Adrenal gland (tissue), 12 donors: Measurements from ENCODE around the gene CALHM5. TPM values are rescaled to one million over a fixed set of nuclear protein-coding genes. Genes with fewer than 3 reads are reported as not detected.

Experiments used
- DNase-seq, 7 donors: peaks; one replicate each; pipeline ENCODE4 v3.0.0-alpha.2; 2019 to 2020
- H3K27ac ChIP-seq, 5 donors: fragments of 200-600 bp; sonication (generic) in 4 of 5; 1 replicate in 3 of 5; 2 replicates in 2 of 5; pipeline versions ENCODE4 v1.5.1 to v1.8.0; 2016 to 2020; ENCODE audit warnings: mild to moderate bottlenecking in 1 of 5
- H3K27me3 ChIP-seq: fragments of 200-600 bp; 2 replicates; pipeline ENCODE4 v1.8.0; 2021
- H3K36me3 ChIP-seq, 2 donors: fragments of 200-600 bp; replicated peaks in 1 of 2; 1 replicate in 1 of 2; 2 replicates in 1 of 2; pipeline versions ENCODE4 v1.5.1 to v1.8.0; 2018 to 2022
- H3K4me1 ChIP-seq, 2 donors: fragments of 200-600 bp; replicated peaks in 1 of 2; 1 replicate in 1 of 2; 2 replicates in 1 of 2; pipeline versions ENCODE4 v1.5.1 to v1.8.0; 2018 to 2021
- H3K4me3 ChIP-seq, 4 donors: fragments of 200-600 bp; sonication (generic) in 3 of 4; one replicate each; pipeline ENCODE4 v1.5.1; 2016 to 2018
- H3K9me3 ChIP-seq, 3 donors: fragments of 200-600 bp; sonication (generic) in 1 of 3; replicated peaks in 1 of 3; 1 replicate in 2 of 3; 2 replicates in 1 of 3; pipeline versions ENCODE4 v1.5.1 to v1.8.0; 2016 to 2021
- POLR2A ChIP-seq, 2 donors: fragments of 450-650 bp; IDR thresholded peaks; one replicate each; pipeline ENCODE4 v1.6.1; 2017; ENCODE audit warnings: antibody characterized with exemption in 2 of 2, mild to moderate bottlenecking in 2 of 2, moderate library complexity in 1 of 2
- WGBS, 4 donors: extraction: QIAGEN DNeasy Blood & Tissue Kit in 2 of 4; methylation state at CpG; one replicate each; pipeline versions ENCODE4 v1.1.5 to v1.1.7; 2013 to 2017; 5-methylcytosine and 5-hydroxymethylcytosine counted together
- intact Hi-C, 2 donors: fragments of 100-400 bp; cut with DNase I; formaldehyde crosslinking; loops; one replicate each; pipeline versions ENCODE4 v1.14.1 to v1.15.0; 2022 to 2023
- polyA plus RNA-seq, 3 donors: library from polyadenylated mRNA; stranded (reverse); fragments of 200-250 nt in 2 of 3; fragments of 350-450 nt in 1 of 3; fragmentation: Illumina TruSeq in 1 of 3; extraction: RNeasy Lipid Tissue Mini Kit (QIAGEN cat#74804) in 1 of 3; gene quantifications; one replicate each; pipeline ENCODE4 v1.2.3, GENCODE V29; 2013 to 2014
- total RNA-seq, 9 donors: library from RNA; depleted of rRNA in 4 of 9; stranded (reverse); fragments of >200 nt in 4 of 9; fragments of 120-200 nt in 1 of 9; fragmentation: NEBNext Ultra II Directional in 1 of 9; extraction: Animal tissue kit (Norgen Biotek cat#: 25700) in 1 of 9; gene quantifications; one replicate each; pipeline versions ENCODE4 v1.1.0 to v1.2.4, GENCODE V29; 2013 to 2023
- TF ChIP-seq, protein P1 (sequence below), 6 experiments: fragments of 450-650 bp in 4 of 6; fragments of 200-600 bp in 2 of 6; sonication (generic) in 1 of 6; IDR thresholded peaks; 1 replicate in 5 of 6; 2 replicates in 1 of 6; pipeline versions ENCODE4 v1.5.1 to v1.8.0; 2016 to 2021; ENCODE audit warnings: antibody characterized with exemption in 6 of 6, mild to moderate bottlenecking in 2 of 6, moderate library complexity in 1 of 6
- donor health status: healthy with polysubstance abuse.
- donor health status: Bipolar disorder and iron deficiency.
- donor health status: DM: yes; HTN: yes; CAD: no.
- donor health status: DM: no; HTN: no; CAD: no.
- donor health status: DM: no; HTN: no; CAD: no.
- donor health status: DM: yes; HTN: yes; CAD: no.

Gene CALHM5
- total and polyA plus RNA-seq, 12 donors, result 0.32 to 2.2 (median 0.95) TPM

DNA sequence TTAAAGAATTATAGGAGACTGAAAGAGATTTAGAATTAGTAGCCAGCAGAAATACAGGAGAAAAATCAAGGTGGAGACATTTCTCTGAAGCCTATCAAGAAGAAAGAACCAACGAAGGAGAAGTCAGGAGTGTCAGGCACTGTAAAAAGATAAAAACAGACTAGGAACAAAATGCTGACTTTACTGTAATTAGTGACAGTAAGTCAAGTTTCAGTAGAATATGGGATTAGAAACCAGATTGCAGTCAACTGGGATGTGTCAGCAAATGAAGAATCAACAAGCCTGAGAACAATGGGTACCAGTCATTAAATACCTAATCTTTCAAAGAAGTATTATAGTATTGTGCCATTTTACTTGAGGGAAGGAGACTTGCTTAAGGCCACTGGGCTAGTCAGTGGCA lies 28.7 kb upstream of the CALHM5 start:
- no peaks in the 10 kb centered on the region for H3K4me1 ChIP-seq
- WGBS, 4 donors, result 55 to 61% (median 57%) methylated on average over 1 of the region's 1 CpG
- no peak for DNase-seq
- H3K27me3 ChIP-seq, result no peaks in the 10 kb centered on the region
- intact Hi-C loops, result no loop called here
- H3K27ac ChIP-seq, result no peak overlapping the region
- no peak for TF ChIP-seq POLR2A (IDR thresholded peaks at IDR 0.05)
- TF ChIP-seq, protein P1, sequence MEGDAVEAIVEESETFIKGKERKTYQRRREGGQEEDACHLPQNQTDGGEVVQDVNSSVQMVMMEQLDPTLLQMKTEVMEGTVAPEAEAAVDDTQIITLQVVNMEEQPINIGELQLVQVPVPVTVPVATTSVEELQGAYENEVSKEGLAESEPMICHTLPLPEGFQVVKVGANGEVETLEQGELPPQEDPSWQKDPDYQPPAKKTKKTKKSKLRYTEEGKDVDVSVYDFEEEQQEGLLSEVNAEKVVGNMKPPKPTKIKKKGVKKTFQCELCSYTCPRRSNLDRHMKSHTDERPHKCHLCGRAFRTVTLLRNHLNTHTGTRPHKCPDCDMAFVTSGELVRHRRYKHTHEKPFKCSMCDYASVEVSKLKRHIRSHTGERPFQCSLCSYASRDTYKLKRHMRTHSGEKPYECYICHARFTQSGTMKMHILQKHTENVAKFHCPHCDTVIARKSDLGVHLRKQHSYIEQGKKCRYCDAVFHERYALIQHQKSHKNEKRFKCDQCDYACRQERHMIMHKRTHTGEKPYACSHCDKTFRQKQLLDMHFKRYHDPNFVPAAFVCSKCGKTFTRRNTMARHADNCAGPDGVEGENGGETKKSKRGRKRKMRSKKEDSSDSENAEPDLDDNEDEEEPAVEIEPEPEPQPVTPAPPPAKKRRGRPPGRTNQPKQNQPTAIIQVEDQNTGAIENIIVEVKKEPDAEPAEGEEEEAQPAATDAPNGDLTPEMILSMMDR (IDR thresholded peaks at IDR 0.05), result no peak
- no peak overlapping the region for H3K4me3 ChIP-seq
- H3K9me3 ChIP-seq, result no peaks in the 10 kb centered on the region
- no peaks in the 10 kb centered on the region for H3K36me3 ChIP-seq

DNA sequence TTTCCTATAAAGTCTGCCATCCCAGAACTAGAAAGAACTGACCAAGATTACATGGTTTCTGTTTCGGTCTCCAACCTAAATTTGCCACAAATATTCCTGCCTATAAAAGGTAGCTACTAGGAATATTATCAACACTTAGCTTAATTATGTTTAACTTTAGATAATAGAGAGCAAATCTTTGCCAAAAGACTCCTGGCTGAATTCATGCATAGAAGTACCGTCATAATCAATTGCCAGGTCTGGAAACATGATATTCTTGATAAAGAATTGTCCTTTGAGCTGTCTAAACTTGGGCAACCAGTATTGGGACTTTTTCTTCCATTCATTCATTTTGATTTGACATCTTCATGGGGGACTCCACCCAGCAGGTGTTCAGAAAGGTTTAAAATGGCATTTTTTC lies 27.8 kb upstream of the CALHM5 start:
- Histone ChIP-seq H3K27ac (no peak overlapping the region), H3K4me3 (no peak overlapping the region), H3K27me3 (no peaks in the 10 kb centered on the region), H3K9me3 (no peaks in the 10 kb centered on the region), H3K4me1 (no peaks in the 10 kb centered on the region), H3K36me3 (no peaks in the 10 kb centered on the region)
- 84 to 91% (median 88%) methylated on average over 2 of the region's 2 CpGs for WGBS, 4 donors
- intact Hi-C loops, result no loop called here
- DNase-seq, result no peak
- TF ChIP-seq, protein P1 (IDR thresholded peaks at IDR 0.05), result no peak
- TF ChIP-seq POLR2A (IDR thresholded peaks at IDR 0.05), result no peak

DNA sequence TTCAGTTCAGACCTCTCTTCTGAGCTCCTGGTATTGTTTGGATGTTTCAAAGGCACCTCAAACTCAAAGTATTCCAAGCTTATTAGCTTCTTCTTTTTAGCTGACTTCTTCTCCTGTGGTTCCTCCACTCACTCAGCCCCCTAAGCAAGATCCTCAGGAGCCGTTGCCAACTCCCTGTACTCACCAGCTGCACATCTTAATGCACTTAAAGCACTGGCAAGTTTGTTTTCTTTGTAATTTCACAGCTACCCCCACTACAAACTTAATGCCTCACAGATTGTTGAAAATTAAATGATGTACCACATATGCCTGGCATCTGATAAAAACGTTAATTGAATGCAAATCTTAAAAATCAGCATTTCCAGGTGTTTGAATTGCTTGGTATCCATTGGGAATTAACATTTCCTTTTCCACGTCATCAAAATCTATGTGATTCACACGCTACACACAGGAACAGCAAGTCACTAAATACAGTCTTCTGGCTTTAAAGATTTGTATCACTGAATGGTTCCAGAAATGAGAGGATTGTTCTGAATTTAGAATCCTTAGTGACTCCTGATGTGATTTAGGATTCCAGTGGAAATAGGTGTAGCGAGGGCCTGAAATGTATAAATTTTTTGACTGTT lies 25.8 kb upstream of the CALHM5 start:
- no peak for DNase-seq
- TF ChIP-seq, protein P1 (IDR thresholded peaks at IDR 0.05), result no peak
- no peak for TF ChIP-seq POLR2A (IDR thresholded peaks at IDR 0.05)
- Histone ChIP-seq H3K27me3 (no peaks in the 10 kb centered on the region), H3K36me3 (no peaks in the 10 kb centered on the region), H3K4me3 (no peak overlapping the region), H3K27ac (no peak overlapping the region), H3K4me1 (no peaks in the 10 kb centered on the region), H3K9me3 (no peaks in the 10 kb centered on the region)
- 67 to 75% (median 70%) methylated on average over 5 of the region's 5 CpGs for WGBS, 4 donors
- intact Hi-C loops, result no loop called here

DNA sequence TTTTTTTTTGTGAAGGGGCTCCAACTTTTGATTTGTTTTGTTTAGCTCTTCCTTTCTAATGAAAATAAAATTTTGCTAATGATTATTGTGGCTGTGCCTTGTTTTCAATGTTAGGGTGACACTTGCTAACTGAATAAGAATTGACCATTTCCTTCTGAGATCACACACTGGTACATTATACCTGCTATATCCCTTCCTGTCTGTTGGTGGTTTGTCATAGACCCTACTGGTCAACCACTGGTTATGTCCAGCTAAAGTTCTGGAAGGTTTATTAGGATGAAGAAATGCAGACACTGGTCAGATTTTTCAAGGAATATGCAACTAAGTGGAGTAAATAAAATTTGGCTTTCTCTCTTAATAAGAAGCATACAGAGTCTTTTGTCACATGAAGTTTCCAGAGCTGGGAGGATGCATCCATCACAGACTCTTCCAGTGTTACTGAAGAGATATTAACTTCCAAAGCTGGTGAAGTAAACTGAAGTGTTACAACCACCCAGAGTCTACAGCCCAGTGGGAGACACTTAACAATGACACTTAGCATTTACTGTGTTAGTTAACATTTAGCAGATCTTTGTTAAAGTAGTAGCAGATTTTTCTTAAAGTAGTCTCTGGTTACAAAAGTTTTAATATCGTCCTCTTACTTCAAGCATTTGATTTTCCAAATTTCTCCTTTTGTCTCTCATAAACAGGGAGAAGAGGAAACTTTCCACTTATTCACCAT lies 19.7 kb upstream of the CALHM5 start:
- no peaks in the 10 kb centered on the region for H3K9me3 ChIP-seq
- no peak for DNase-seq
- TF ChIP-seq, protein P1 (IDR thresholded peaks at IDR 0.05), result no peak
- TF ChIP-seq POLR2A (IDR thresholded peaks at IDR 0.05), result no peak
- H3K4me3 ChIP-seq, result no peak overlapping the region
- intact Hi-C loops, result no loop called here
- WGBS, 4 donors, result 70 to 81% (median 73%) methylated on average over 1 of the region's 1 CpG
- no peak overlapping the region for H3K27ac ChIP-seq
- H3K27me3 ChIP-seq, result no peaks in the 10 kb centered on the region
- H3K36me3 ChIP-seq, result no peaks in the 10 kb centered on the region
- H3K4me1 ChIP-seq, result no peaks in the 10 kb centered on the region
